WTC11 (cell line): ENCODE measurements around the gene GNLY. TPM values are rescaled to one million over a fixed set of nuclear protein-coding genes. Genes with fewer than 3 reads are reported as not detected.
A peak's percentile ranks its signal among the peaks of the same experiment; 100 is the strongest.

Experiments used
- ATAC-seq: fragments of 200-7000 bp; cut with Tn5 transposase; 2 replicates; pipeline ENCODE4 v1.10.0; 2021; ENCODE audit warnings: mild to moderate bottlenecking, moderate library complexity
- CTCF ChIA-PET: fragments of 300-600 bp; sonication (Branson Sonifier 250); formaldehyde crosslinking; loops from one replicate; lab custom pipeline; 2021; ENCODE audit warnings: antibody characterized with exemption; lab: Charles Lee
- POLR2A ChIA-PET: fragments of 350-600 bp; sonication (Branson Sonifier 250); formaldehyde crosslinking; loops from one replicate; lab custom pipeline; 2021; ENCODE audit warnings: antibody characterized with exemption; lab: Charles Lee
- DNase-seq: peaks from one replicate; pipeline ENCODE4 v3.0.0; 2021; ENCODE audit warnings: low spot score
- H3K27ac Mint-ChIP-seq: 2 replicates; pipeline ENCODE4 v1.8.0; 2021; ENCODE audit warnings: mixed read lengths
- H3K27me3 Mint-ChIP-seq: 2 replicates; pipeline ENCODE4 v1.8.0; 2021; ENCODE audit warnings: low read depth, mild to moderate bottlenecking, moderate library complexity, mixed read lengths
- H3K36me3 Mint-ChIP-seq: 2 replicates; pipeline ENCODE4 v1.8.0; 2021; ENCODE audit warnings: mixed read lengths
- H3K4me1 Mint-ChIP-seq: 2 replicates; pipeline ENCODE4 v1.8.0; 2022; ENCODE audit warnings: mixed read lengths
- H3K4me3 Mint-ChIP-seq: 2 replicates; pipeline ENCODE4 v1.8.0; 2021; ENCODE audit warnings: mild to moderate bottlenecking, moderate library complexity, mixed read lengths
- H3K9me3 Mint-ChIP-seq: 2 replicates; pipeline ENCODE4 v1.8.0; 2021; ENCODE audit warnings: mixed read lengths
- CREM ChIP-seq: sonication (generic); formaldehyde crosslinking; IDR thresholded peaks from 2 replicates; pipeline ENCODE4 v1.8.1; 2022; ENCODE audit warnings: mild to moderate bottlenecking, missing genetic modification reagents, moderate library complexity
- EMX1 ChIP-seq: fragments of 250-450 bp; sonication (Bioruptor Pico); IDR thresholded peaks from 2 replicates; pipeline ENCODE4 v1.8.0; 2021; ENCODE audit warnings: mild to moderate bottlenecking
- FOXJ3 ChIP-seq: sonication (generic); formaldehyde crosslinking; IDR thresholded peaks from 2 replicates; pipeline ENCODE4 v1.9.0; 2021; ENCODE audit warnings: missing genetic modification reagents, mild to moderate bottlenecking, borderline replicate concordance
- FOXP1 ChIP-seq: sonication (generic); formaldehyde crosslinking; IDR thresholded peaks from 2 replicates; pipeline ENCODE4 v1.8.0; 2022; ENCODE audit warnings: missing genetic modification reagents, mild to moderate bottlenecking, moderate library complexity, borderline replicate concordance
- JAZF1 ChIP-seq: fragments of 250-450 bp; sonication (Bioruptor Pico); IDR thresholded peaks from 2 replicates; pipeline ENCODE4 v1.9.0; 2021; ENCODE audit warnings: moderate library complexity, mild to moderate bottlenecking, inconsistent platforms
- MAX ChIP-seq: sonication (generic); formaldehyde crosslinking; IDR thresholded peaks from 2 replicates; pipeline ENCODE4 v1.8.0; 2022; ENCODE audit warnings: mild to moderate bottlenecking, missing genetic modification reagents
- MXD4 ChIP-seq: fragments of 250-450 bp; sonication (Bioruptor Pico); IDR thresholded peaks from 2 replicates; pipeline ENCODE4 v1.8.0; 2021; ENCODE audit warnings: mild to moderate bottlenecking, moderate library complexity, borderline replicate concordance
- SMAD4 ChIP-seq: sonication (generic); formaldehyde crosslinking; IDR thresholded peaks from 2 replicates; pipeline ENCODE4 v1.8.0; 2022; ENCODE audit warnings: mild to moderate bottlenecking, missing genetic modification reagents
- SOX15 ChIP-seq: fragments of 250-450 bp; sonication (Bioruptor Pico); IDR thresholded peaks from 2 replicates; pipeline ENCODE4 v1.9.0; 2021; ENCODE audit warnings: mild to moderate bottlenecking
- TCF7 ChIP-seq: sonication (generic); formaldehyde crosslinking; IDR thresholded peaks from 2 replicates; pipeline ENCODE4 v1.8.0; 2022; ENCODE audit warnings: mild to moderate bottlenecking, low read depth, missing genetic modification reagents, moderate library complexity
- USF2 ChIP-seq: sonication (generic); formaldehyde crosslinking; IDR thresholded peaks from 2 replicates; pipeline ENCODE4 v1.8.1; 2023; ENCODE audit warnings: mild to moderate bottlenecking, missing genetic modification reagents, moderate library complexity
- ZNF121 ChIP-seq: sonication (generic); formaldehyde crosslinking; IDR thresholded peaks from 2 replicates; pipeline ENCODE4 v1.8.0; 2023; ENCODE audit warnings: missing genetic modification reagents
- total RNA-seq: library from RNA; stranded (reverse); gene quantifications from 3 replicates; pipeline ENCODE4 v1.2.3, GENCODE V29; 2021
- TF ChIP-seq, protein P1 (sequence below): sonication (generic); formaldehyde crosslinking; IDR thresholded peaks from 2 replicates; pipeline ENCODE4 v1.8.0; 2023; ENCODE audit warnings: missing genetic modification reagents
- TF ChIP-seq, protein P2 (sequence below): sonication (generic); formaldehyde crosslinking; IDR thresholded peaks from 2 replicates; pipeline ENCODE4 v1.8.0; 2022; ENCODE audit warnings: missing genetic modification reagents
- TF ChIP-seq, protein P3 (sequence below): sonication (generic); formaldehyde crosslinking; IDR thresholded peaks from 2 replicates; pipeline ENCODE4 v1.8.1; 2022; ENCODE audit warnings: low read depth, missing genetic modification reagents, borderline replicate concordance

The GNLY gene
- total RNA-seq, 1 experiment from 2014 or later, result not detected

GRCh38 chr2:85722519-85722918 lies 28.4 kb downstream of the GNLY start:
- TF ChIP-seq CREM (CRISPR knock-in tag) (no peak), MAX (no peak)
- TF ChIP-seq, protein P1, sequence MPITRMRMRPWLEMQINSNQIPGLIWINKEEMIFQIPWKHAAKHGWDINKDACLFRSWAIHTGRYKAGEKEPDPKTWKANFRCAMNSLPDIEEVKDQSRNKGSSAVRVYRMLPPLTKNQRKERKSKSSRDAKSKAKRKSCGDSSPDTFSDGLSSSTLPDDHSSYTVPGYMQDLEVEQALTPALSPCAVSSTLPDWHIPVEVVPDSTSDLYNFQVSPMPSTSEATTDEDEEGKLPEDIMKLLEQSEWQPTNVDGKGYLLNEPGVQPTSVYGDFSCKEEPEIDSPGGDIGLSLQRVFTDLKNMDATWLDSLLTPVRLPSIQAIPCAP (CRISPR knock-in tag), result no peak
- no peak for ATAC-seq
- peaks cover 11% of the 10 kb centered on the region for H3K9me3 Mint-ChIP-seq
- ChIA-PET POLR2A (interaction anchor here (0.7 kb wide), 1 partner anchor 162 kb away, joined by 4 read pairs; no protein-coding TSS in a partner anchor), CTCF (interaction anchor here (0.5 to 2.6 kb wide), 7 partner anchors 15 to 105 kb away, joined by 3 to 17 read pairs (median 4); no protein-coding TSS in a partner anchor)
- no peak for DNase-seq
- no peaks in the 10 kb centered on the region for H3K36me3 Mint-ChIP-seq
- H3K4me3 Mint-ChIP-seq, result no peak overlapping the region
- no peak overlapping the region for H3K27ac Mint-ChIP-seq
- H3K27me3 Mint-ChIP-seq, result no peaks in the 10 kb centered on the region; the same call in 1 of the 2 replicates
- H3K4me1 Mint-ChIP-seq, result no peaks in the 10 kb centered on the region

DNA sequence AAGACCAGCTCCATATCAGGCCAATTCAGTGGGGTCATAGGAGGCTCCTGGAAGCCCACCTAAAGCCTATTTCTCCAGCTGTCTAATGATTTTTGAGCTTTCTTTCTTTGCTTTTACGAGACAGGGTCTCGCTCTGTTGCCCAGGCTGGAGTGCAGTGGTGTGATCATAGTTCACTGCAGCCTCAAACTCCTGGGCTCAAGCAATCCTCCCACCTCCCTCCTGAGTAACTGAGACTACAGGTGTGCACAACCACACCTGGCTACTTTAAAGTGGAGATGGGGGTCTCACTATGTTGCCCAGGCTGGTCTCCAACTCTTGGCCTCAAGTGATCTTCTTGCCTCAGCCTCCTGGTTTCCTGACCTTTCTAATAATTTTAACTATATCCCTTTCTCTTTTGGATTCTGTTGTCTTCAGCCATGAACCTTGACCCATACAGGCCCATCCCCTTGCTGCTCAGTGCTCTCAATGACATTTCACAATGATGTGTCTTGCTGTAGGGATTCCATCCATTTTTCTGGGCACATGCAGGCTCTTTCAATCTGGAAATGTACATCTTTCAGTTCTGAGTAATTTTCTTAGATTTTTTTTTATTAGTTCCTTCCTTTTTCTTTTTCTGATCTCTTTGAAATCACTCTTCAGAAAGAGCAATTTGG lies 29.7 kb downstream of the GNLY start:
- ChIA-PET POLR2A (no interaction called here), CTCF (interaction anchor here (0.7 to 2.6 kb wide), 16 partner anchors 11 to 312 kb away, joined by 3 to 17 read pairs (median 4); no protein-coding TSS in a partner anchor)

DNA sequence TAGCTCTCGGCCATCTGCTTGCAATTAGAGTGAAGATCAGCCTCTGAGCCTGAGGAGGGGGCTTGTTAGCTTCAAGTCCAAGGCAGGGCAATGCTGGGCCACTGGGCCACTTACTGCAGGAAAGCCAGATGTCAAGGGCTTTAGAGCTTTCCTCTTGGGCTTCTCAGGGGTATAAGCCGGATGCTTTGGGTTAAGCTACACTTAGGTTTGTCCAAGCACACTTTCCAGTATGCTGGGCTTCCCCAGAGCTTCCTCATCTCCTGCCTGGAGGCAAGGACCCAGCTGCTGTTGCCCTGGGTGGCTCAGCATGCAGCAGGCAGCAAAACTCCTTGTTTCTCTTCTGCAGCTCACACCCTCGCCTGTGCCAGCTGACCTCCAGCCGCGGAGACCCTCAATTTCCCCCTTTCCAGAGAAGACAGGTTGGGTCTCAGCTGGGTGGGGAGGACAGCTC lies 30.6 kb downstream of the GNLY start:
- CTCF ChIA-PET, result interaction anchor here (0.7 to 2.6 kb wide), 16 partner anchors 12 to 311 kb away, joined by 3 to 17 read pairs (median 4); no protein-coding TSS in a partner anchor
- no peaks in the 10 kb centered on the region; the same call in 1 of the 2 replicates for H3K27me3 Mint-ChIP-seq
- H3K4me1 Mint-ChIP-seq, result no peaks in the 10 kb centered on the region
- H3K4me3 Mint-ChIP-seq, result no peak overlapping the region
- H3K9me3 Mint-ChIP-seq, result peaks cover 11% of the 10 kb centered on the region
- no peaks in the 10 kb centered on the region for H3K36me3 Mint-ChIP-seq
- H3K27ac Mint-ChIP-seq, result no peak overlapping the region
- POLR2A ChIA-PET, result no interaction called here
- TF ChIP-seq FOXP1 (CRISPR knock-in tag) (no peak), JAZF1 (no peak), TCF7 (CRISPR knock-in tag) (no peak), SOX15 (CRISPR knock-in tag) (no peak), MXD4 (CRISPR knock-in tag) (no peak), USF2 (CRISPR knock-in tag) (no peak), SMAD4 (no peak), EMX1 (CRISPR knock-in tag) (no peak)
- TF ChIP-seq, protein P2, sequence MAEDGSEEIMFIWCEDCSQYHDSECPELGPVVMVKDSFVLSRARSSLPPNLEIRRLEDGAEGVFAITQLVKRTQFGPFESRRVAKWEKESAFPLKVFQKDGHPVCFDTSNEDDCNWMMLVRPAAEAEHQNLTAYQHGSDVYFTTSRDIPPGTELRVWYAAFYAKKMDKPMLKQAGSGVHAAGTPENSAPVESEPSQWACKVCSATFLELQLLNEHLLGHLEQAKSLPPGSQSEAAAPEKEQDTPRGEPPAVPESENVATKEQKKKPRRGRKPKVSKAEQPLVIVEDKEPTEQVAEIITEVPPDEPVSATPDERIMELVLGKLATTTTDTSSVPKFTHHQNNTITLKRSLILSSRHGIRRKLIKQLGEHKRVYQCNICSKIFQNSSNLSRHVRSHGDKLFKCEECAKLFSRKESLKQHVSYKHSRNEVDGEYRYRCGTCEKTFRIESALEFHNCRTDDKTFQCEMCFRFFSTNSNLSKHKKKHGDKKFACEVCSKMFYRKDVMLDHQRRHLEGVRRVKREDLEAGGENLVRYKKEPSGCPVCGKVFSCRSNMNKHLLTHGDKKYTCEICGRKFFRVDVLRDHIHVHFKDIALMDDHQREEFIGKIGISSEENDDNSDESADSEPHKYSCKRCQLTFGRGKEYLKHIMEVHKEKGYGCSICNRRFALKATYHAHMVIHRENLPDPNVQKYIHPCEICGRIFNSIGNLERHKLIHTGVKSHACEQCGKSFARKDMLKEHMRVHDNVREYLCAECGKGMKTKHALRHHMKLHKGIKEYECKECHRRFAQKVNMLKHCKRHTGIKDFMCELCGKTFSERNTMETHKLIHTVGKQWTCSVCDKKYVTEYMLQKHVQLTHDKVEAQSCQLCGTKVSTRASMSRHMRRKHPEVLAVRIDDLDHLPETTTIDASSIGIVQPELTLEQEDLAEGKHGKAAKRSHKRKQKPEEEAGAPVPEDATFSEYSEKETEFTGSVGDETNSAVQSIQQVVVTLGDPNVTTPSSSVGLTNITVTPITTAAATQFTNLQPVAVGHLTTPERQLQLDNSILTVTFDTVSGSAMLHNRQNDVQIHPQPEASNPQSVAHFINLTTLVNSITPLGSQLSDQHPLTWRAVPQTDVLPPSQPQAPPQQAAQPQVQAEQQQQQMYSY, result no peak
- TF ChIP-seq, protein P3, sequence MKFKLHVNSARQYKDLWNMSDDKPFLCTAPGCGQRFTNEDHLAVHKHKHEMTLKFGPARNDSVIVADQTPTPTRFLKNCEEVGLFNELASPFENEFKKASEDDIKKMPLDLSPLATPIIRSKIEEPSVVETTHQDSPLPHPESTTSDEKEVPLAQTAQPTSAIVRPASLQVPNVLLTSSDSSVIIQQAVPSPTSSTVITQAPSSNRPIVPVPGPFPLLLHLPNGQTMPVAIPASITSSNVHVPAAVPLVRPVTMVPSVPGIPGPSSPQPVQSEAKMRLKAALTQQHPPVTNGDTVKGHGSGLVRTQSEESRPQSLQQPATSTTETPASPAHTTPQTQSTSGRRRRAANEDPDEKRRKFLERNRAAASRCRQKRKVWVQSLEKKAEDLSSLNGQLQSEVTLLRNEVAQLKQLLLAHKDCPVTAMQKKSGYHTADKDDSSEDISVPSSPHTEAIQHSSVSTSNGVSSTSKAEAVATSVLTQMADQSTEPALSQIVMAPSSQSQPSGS (CRISPR knock-in tag), result no peak
- TF ChIP-seq, all 79 proteins: peak for 0
- ATAC-seq, result no peak
- DNase-seq, result no peak

More for the DNA sequence above, 29.7 kb downstream of the GNLY start:
- TF ChIP-seq ZNF121 (CRISPR knock-in tag), result peak; percentile 51; the same call in 1 of the 2 replicates
- TF ChIP-seq FOXJ3 (CRISPR knock-in tag), result no peak
- Mint-ChIP-seq H3K9me3 (peaks cover 11% of the 10 kb centered on the region), H3K27me3 (no peaks in the 10 kb centered on the region; the same call in 1 of the 2 replicates), H3K27ac (no peak overlapping the region), H3K4me3 (no peak overlapping the region), H3K4me1 (no peaks in the 10 kb centered on the region), H3K36me3 (no peaks in the 10 kb centered on the region)
- DNase-seq, result no peak
- no peak for ATAC-seq
